Activated CD4-positive, alpha-beta T cell treated with anti-CD3 and anti-CD28 coated beads, Interleukin-2, amount 50 U/mL, for 24 hours (primary cell): ENCODE results near the gene HKDC1.
"Not testable (repeated sequence)": the region's sequence is repeated elsewhere in the genome, so short reads cannot be mapped to it uniquely, and the experiment has no call there.

Source experiments
- DNase-seq, 2 donors: peaks; one replicate each; pipeline ENCODE4 v3.0.0-alpha.2; 2020; ENCODE audit warnings: low read depth in 1 of 2, low spot score in 1 of 2

Gene HKDC1

GRCh38 chr10:69240455-69240854, 20.3 kb downstream of the HKDC1 start:
- DNase-seq = no peak

- DNase-seq = no peak
These were observed 21.4 kb downstream of the HKDC1 start for GRCh38 chr10:69241575-69241974.

- no peak for DNase-seq
These were observed 22.1 kb downstream of the HKDC1 start for GRCh38 chr10:69242040-69242851.

GRCh38 chr10:69242852-69243212, 22.7 kb downstream of the HKDC1 start:
- no peak for DNase-seq

- DNase-seq = no peak
These were observed 23.7 kb downstream of the HKDC1 start for GRCh38 chr10:69243817-69244216.

- DNase-seq = no peak
These were observed 25.9 kb downstream of the HKDC1 start for GRCh38 chr10:69246036-69246435.

- DNase-seq = no peak
These were observed 26.6 kb downstream of the HKDC1 start for GRCh38 chr10:69246581-69247312.

- DNase-seq = no peak
These were observed 27.2 kb downstream of the HKDC1 start for GRCh38 chr10:69247313-69247710.

- no peak for DNase-seq
These were observed 28.1 kb downstream of the HKDC1 start for GRCh38 chr10:69248117-69248730.

GRCh38 chr10:69250041-69250440, 29.9 kb downstream of the HKDC1 start:
- no peak for DNase-seq

GRCh38 chr10:69251417-69251816, 31.3 kb downstream of the HKDC1 start:
- not testable (repeated sequence) for DNase-seq

- no peak for DNase-seq
These were observed 33.0 kb downstream of the HKDC1 start for GRCh38 chr10:69253171-69253570.

GRCh38 chr10:69254877-69255276, 34.7 kb downstream of the HKDC1 start:
- DNase-seq = no peak

- DNase-seq = no peak
These were observed 39.6 kb downstream of the HKDC1 start for GRCh38 chr10:69259547-69260243.

- DNase-seq = no peak
These were observed 41.1 kb downstream of the HKDC1 start for GRCh38 chr10:69261184-69261583.

- DNase-seq = no peak
These were observed 42.2 kb downstream of the HKDC1 start for GRCh38 chr10:69262292-69262751.

GRCh38 chr10:69265521-69265920, 45.4 kb downstream of the HKDC1 start:
- no peak for DNase-seq

GRCh38 chr10:69268761-69269416, 48.8 kb downstream of the HKDC1 start:
- DNase-seq = no peak

- no peak for DNase-seq
These were observed 49.6 kb downstream of the HKDC1 start for GRCh38 chr10:69269761-69270160.

- no peak for DNase-seq
These were observed 50.9 kb downstream of the HKDC1 start for GRCh38 chr10:69270990-69271389.

- no peak for DNase-seq
These were observed 52.5 kb downstream of the HKDC1 start for GRCh38 chr10:69272624-69273023.
